Measurements from ENCODE around the gene ANKRD44.

The ANKRD44 gene

DNA sequence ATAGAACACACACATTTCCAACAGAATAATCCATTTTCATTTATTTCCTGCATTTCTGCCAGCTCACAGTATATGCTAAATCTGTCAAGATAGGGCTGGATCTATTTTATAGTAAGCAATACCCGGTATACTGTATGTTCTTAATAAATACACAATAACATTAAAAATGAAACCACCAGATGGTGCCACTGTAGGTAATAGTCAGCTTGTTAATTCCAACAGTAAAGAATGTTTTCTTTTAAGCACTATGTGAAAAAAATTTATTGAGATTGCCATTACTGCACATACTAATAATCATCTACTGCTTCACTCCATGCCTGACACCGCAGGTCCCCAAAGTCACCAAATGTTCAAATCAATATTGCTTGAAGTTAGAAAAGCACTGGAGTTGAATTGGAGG lies 252.6 kb downstream of the ANKRD44 start:
- H3K4me3 ChIP-seq (ENCODE audit: low read depth, low read length): no peak overlapping the region
- CTCF ChIA-PET: interaction anchor here (1.3 to 2.9 kb wide), 3 partner anchors 14 to 84 kb away, joined by 3 to 7 read pairs (median 3); no protein-coding TSS in a partner anchor
- POLR2A ChIA-PET: no interaction called here
- TF ChIP-seq, protein P1, sequence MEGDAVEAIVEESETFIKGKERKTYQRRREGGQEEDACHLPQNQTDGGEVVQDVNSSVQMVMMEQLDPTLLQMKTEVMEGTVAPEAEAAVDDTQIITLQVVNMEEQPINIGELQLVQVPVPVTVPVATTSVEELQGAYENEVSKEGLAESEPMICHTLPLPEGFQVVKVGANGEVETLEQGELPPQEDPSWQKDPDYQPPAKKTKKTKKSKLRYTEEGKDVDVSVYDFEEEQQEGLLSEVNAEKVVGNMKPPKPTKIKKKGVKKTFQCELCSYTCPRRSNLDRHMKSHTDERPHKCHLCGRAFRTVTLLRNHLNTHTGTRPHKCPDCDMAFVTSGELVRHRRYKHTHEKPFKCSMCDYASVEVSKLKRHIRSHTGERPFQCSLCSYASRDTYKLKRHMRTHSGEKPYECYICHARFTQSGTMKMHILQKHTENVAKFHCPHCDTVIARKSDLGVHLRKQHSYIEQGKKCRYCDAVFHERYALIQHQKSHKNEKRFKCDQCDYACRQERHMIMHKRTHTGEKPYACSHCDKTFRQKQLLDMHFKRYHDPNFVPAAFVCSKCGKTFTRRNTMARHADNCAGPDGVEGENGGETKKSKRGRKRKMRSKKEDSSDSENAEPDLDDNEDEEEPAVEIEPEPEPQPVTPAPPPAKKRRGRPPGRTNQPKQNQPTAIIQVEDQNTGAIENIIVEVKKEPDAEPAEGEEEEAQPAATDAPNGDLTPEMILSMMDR (IDR thresholded peaks at IDR 0.05; ENCODE audit: insufficient read depth, low read length, missing control alignments): no peak
- DNase-seq (ENCODE audit: low read depth, low spot score): no peak

DNA sequence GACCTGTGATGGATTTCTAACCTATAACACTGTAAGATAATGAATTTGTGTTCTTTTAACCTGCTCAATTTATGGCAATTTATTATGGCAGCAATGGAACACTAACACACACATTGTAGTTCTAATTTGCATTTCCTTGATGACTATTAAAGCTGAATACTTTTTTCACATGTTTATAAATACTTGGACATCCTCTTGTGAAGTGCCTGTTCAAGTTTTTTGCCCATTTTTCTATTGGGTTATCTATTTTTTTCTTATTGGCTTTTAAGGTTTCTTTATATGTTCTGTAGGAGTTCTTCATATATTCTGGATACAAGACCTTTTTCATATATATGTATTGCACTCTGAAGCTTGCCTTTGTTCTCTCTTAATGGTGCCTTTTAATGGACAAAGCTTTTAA lies 255.5 kb downstream of the ANKRD44 start:
- TF ChIP-seq, protein P1 (IDR thresholded peaks at IDR 0.05; ENCODE audit: insufficient read depth, low read length, missing control alignments): no peak
- CTCF ChIA-PET: no interaction called here
- H3K4me3 ChIP-seq (ENCODE audit: low read depth, low read length): no peak overlapping the region
- POLR2A ChIA-PET: no interaction called here
- DNase-seq (ENCODE audit: low read depth, low spot score): no peak

DNA sequence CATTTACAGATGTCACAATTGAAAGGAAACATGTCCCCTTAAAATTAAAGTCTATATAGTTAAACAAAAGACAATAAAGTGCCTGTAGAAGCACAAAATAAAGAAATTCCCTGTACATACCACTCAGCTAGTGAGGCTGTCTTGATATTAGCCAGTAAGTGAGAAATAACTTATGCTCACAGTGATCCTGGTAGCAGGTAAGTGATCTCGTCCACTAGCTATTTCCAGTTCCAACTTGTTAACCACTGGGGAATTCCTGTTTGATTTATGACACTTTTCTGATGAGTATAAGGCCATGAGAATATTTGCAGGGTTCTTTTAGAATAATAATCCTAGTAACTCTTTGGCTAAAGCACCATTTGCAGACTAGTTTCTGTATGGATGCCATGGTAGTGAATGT lies 256.1 kb downstream of the ANKRD44 start:
- POLR2A ChIA-PET: no interaction called here
- CTCF ChIA-PET: interaction anchor here (0.7 kb wide), 1 partner anchor 43 kb away, joined by 3 read pairs; no protein-coding TSS in a partner anchor
- no peak for DNase-seq (ENCODE audit: low read depth, low spot score)
- H3K4me3 ChIP-seq (ENCODE audit: low read depth, low read length): no peak overlapping the region
- TF ChIP-seq, protein P1 (IDR thresholded peaks at IDR 0.05; ENCODE audit: insufficient read depth, low read length, missing control alignments): no peak

DNA sequence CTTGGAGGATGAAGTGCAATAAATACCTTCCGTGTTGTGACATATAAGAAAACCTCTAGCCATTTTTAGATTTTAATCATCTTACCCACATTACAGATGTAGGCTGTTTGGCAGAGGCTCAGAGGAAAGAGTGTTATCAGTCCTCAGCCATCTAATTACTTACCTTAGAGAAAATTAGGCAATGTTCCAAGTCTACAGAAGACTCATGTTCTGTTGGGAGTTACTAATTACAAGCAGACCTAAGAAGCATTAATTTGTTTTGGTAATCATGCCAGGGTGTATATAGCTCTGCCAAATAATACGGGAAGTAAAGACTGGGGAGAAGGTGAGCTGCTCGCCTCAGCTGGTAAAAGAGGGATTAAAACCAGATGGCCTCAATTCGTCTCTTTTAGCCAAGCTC lies 258.2 kb downstream of the ANKRD44 start:
- TF ChIP-seq, protein P1 (IDR thresholded peaks at IDR 0.05; ENCODE audit: insufficient read depth, low read length, missing control alignments): no peak
- H3K4me3 ChIP-seq (ENCODE audit: low read depth, low read length): no peak overlapping the region
- DNase-seq (ENCODE audit: low read depth, low spot score): no peak
- CTCF ChIA-PET: interaction anchor here (1.0 kb wide), 1 partner anchor 26 kb away, joined by 3 read pairs; no protein-coding TSS in a partner anchor
- POLR2A ChIA-PET: no interaction called here

DNA sequence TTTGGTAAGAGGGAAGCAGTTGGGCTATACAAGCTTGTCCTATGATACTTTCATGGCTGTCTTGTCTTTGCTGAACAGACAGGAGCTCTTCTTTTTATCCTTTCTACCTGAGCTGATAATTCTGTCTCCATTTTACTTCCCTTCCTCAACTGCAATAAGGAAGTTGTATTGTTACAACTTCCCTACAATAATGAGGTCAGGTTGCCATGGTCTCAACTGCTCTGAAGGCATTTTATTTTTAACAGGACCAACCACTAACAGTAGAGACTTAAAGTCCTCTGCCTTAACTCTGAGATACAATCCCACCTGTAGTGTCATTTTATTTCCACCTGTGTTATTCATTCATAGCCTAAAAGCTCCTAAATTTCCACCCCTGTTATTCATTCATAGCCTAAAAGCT lies 265.5 kb downstream of the ANKRD44 start:
- POLR2A ChIA-PET: no interaction called here
- CTCF ChIA-PET: interaction anchor here (1.2 kb wide), 1 partner anchor 31 kb away, joined by 3 read pairs; no protein-coding TSS in a partner anchor
- DNase-seq (ENCODE audit: low read depth, low spot score): no peak
- no peak overlapping the region for H3K4me3 ChIP-seq (ENCODE audit: low read depth, low read length)
- TF ChIP-seq, protein P1 (IDR thresholded peaks at IDR 0.05; ENCODE audit: insufficient read depth, low read length, missing control alignments): no peak

DNA sequence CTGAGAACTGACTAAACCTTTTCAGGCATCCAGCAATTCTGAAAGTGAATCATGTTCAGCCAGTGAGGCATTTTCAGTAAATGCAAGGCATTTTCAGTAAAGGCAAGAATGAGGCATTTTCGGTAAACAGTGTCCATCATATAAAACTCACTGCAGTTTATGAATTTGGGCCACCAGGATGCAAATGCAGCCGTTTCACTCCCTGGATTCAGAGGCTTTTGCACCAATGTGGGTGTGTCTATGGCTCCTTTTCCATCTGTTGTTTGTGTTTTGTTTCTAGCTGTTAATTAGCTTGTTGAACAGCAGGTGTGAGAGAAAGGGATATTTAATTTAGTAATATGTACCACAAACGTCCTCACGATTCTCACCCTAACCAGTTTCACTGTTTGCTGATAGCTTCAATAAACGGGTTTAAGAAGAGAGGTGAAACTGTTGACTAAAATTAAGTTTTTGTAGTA lies 267.8 kb downstream of the ANKRD44 start:
- ChIA-PET POLR2A (no interaction called here), CTCF (no interaction called here)
- TF ChIP-seq, protein P1 (IDR thresholded peaks at IDR 0.05; ENCODE audit: insufficient read depth, low read length, missing control alignments): no peak
- no peak overlapping the region for H3K4me3 ChIP-seq (ENCODE audit: low read depth, low read length)
- no peak for DNase-seq (ENCODE audit: low read depth, low spot score)

Measured in AG04449 (cell line).